Esophagus muscularis mucosa (tissue), 4 donors: Measurements from ENCODE around the gene ATL2.

ENCODE experiments used
- EP300 ChIP-seq: sonication (generic); formaldehyde crosslinking; IDR thresholded peaks from one replicate; pipeline ENCODE4 v1.6.1; 2017; ENCODE audit warnings: antibody characterized with exemption
- POLR2A ChIP-seq: fragments of 450-650 bp; IDR thresholded peaks from one replicate; pipeline ENCODE4 v1.6.1; 2017; ENCODE audit warnings: antibody characterized with exemption, moderate library complexity, mild to moderate bottlenecking, low read depth
- TF ChIP-seq, protein P1 (sequence below), 3 experiments: fragments of 200-600 bp in 2 of 3; fragments of 450-650 bp in 1 of 3; sonication (generic) in 2 of 3; IDR thresholded peaks; one replicate each; pipeline ENCODE4 v1.5.1; 2017 to 2019; ENCODE audit warnings: antibody characterized with exemption in 3 of 3, mild to moderate bottlenecking in 2 of 3, moderate library complexity in 1 of 3

DNA sequence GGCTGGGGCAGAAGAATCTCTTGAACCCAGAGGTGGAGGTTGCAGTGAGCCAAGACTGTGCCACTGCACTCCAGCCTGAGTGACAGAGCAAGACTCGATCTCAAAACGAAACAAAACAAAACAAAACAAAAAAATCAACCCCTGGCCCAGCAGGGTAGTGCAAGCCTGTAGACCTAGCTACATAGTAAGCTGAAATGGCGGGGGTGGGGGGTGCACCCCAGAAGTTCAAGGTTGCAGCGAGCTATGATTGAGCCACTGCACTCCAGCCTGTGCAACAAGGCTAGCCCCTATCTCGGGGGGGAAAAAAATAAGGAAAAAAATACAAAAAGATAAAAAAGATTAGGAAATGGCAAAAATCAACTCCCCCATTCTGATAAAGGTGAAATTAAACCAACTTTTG, 6.4 kb downstream of the ATL2 start:
- TF ChIP-seq, protein P1, sequence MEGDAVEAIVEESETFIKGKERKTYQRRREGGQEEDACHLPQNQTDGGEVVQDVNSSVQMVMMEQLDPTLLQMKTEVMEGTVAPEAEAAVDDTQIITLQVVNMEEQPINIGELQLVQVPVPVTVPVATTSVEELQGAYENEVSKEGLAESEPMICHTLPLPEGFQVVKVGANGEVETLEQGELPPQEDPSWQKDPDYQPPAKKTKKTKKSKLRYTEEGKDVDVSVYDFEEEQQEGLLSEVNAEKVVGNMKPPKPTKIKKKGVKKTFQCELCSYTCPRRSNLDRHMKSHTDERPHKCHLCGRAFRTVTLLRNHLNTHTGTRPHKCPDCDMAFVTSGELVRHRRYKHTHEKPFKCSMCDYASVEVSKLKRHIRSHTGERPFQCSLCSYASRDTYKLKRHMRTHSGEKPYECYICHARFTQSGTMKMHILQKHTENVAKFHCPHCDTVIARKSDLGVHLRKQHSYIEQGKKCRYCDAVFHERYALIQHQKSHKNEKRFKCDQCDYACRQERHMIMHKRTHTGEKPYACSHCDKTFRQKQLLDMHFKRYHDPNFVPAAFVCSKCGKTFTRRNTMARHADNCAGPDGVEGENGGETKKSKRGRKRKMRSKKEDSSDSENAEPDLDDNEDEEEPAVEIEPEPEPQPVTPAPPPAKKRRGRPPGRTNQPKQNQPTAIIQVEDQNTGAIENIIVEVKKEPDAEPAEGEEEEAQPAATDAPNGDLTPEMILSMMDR (IDR thresholded peaks at IDR 0.05) = no peak
- TF ChIP-seq POLR2A (no peak), EP300 (no peak)
